A549 (cell line): Measurements from ENCODE around the gene RAP1A.

ENCODE experiments used
- RFX5 ChIP-seq: fragments of 450-650 bp; IDR thresholded peaks from 2 replicates; pipeline ENCODE4 v1.7.1; 2014; ENCODE audit warnings: antibody characterized with exemption, mild to moderate bottlenecking, moderate library complexity
- SMC3 ChIP-seq: fragments of >200 bp; sonication (Bioruptor Twin); formaldehyde crosslinking; IDR thresholded peaks from 3 replicates; pipeline ENCODE4 v1.6.1; 2018; ENCODE audit warnings: inconsistent platforms
- TP53 ChIP-seq: fragments of 250-450 bp; sonication (Bioruptor Pico); IDR thresholded peaks from 2 replicates; pipeline ENCODE4 v1.5.0; 2021; ENCODE audit warnings: mild to moderate bottlenecking, moderate library complexity
- TF ChIP-seq, protein P1 (sequence below): fragments of 200-600 bp; sonication (generic); IDR thresholded peaks from 2 replicates; pipeline ENCODE4 v1.6.1; 2016; ENCODE audit warnings: antibody characterized with exemption, mild to moderate bottlenecking, moderate library complexity

GRCh38 chr1:111638320-111638719 lies 18.7 kb downstream of the RAP1A start:
- no peak for TF ChIP-seq RFX5
- TF ChIP-seq SMC3 = no peak
- no peak for TF ChIP-seq TP53 (CRISPR knock-in tag)
- TF ChIP-seq, protein P1, sequence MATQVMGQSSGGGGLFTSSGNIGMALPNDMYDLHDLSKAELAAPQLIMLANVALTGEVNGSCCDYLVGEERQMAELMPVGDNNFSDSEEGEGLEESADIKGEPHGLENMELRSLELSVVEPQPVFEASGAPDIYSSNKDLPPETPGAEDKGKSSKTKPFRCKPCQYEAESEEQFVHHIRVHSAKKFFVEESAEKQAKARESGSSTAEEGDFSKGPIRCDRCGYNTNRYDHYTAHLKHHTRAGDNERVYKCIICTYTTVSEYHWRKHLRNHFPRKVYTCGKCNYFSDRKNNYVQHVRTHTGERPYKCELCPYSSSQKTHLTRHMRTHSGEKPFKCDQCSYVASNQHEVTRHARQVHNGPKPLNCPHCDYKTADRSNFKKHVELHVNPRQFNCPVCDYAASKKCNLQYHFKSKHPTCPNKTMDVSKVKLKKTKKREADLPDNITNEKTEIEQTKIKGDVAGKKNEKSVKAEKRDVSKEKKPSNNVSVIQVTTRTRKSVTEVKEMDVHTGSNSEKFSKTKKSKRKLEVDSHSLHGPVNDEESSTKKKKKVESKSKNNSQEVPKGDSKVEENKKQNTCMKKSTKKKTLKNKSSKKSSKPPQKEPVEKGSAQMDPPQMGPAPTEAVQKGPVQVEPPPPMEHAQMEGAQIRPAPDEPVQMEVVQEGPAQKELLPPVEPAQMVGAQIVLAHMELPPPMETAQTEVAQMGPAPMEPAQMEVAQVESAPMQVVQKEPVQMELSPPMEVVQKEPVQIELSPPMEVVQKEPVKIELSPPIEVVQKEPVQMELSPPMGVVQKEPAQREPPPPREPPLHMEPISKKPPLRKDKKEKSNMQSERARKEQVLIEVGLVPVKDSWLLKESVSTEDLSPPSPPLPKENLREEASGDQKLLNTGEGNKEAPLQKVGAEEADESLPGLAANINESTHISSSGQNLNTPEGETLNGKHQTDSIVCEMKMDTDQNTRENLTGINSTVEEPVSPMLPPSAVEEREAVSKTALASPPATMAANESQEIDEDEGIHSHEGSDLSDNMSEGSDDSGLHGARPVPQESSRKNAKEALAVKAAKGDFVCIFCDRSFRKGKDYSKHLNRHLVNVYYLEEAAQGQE = no peak
